Progenitor cell of endocrine pancreas (in vitro differentiated cells): ENCODE data around the gene ADPGK. TPM values are rescaled to one million over a fixed set of nuclear protein-coding genes. Genes with fewer than 3 reads are reported as not detected.

Experiments used
- DNase-seq: peaks from one replicate; pipeline ENCODE4 v3.0.0; 2021; ENCODE audit warnings: low spot score; ENCODE audit not compliant: unreplicated experiment
- H3K27ac Mint-ChIP-seq: 2 replicates; pipeline ENCODE4 v1.8.0; 2021; ENCODE audit warnings: mild to moderate bottlenecking, moderate library complexity, mixed read lengths
- H3K27me3 Mint-ChIP-seq: 2 replicates; pipeline ENCODE4 v1.8.0; 2021; ENCODE audit warnings: mixed read lengths
- H3K36me3 Mint-ChIP-seq: 2 replicates; pipeline ENCODE4 v1.8.0; 2022; ENCODE audit warnings: mixed read lengths; ENCODE audit not compliant: insufficient read depth
- H3K4me1 Mint-ChIP-seq: 2 replicates; pipeline ENCODE4 v1.8.0; 2021; ENCODE audit warnings: low read depth, mixed read lengths
- H3K4me3 Mint-ChIP-seq: 2 replicates; pipeline ENCODE4 v1.8.0; 2021; ENCODE audit warnings: low read depth, mild to moderate bottlenecking, moderate library complexity, mixed read lengths
- H3K9me3 Mint-ChIP-seq: 2 replicates; pipeline ENCODE4 v1.8.0; 2021; ENCODE audit warnings: low read depth, mixed read lengths
- CTCF ChIP-seq: fragments of 200-600 bp; sonication (generic); IDR thresholded peaks from one replicate; pipeline ENCODE4 v1.5.0; 2021; ENCODE audit warnings: antibody characterized with exemption, mild to moderate bottlenecking; ENCODE audit not compliant: unreplicated experiment
- total RNA-seq: library from RNA; stranded (reverse); gene quantifications from 2 replicates; pipeline ENCODE4 v1.2.1, GENCODE V29; 2021

The ADPGK gene
- total RNA-seq, 1 donor from 2014 or later: 52.6 TPM

- no peak for TF ChIP-seq CTCF
- no peak for DNase-seq
- no peak overlapping the region for H3K4me3 Mint-ChIP-seq
- H3K27me3 Mint-ChIP-seq: no peaks in the 10 kb centered on the region
- no peak overlapping the region for H3K27ac Mint-ChIP-seq
- H3K9me3 Mint-ChIP-seq: peaks cover 9% of the 10 kb centered on the region
- H3K36me3 Mint-ChIP-seq: peaks cover 10% of the 10 kb centered on the region
- no peaks in the 10 kb centered on the region for H3K4me1 Mint-ChIP-seq
Measured at GRCh38 chr15:72749700-72750099, 33.9 kb downstream of the ADPGK start.

- Mint-ChIP-seq H3K9me3 (peaks cover 12% of the 10 kb centered on the region), H3K4me1 (no peaks in the 10 kb centered on the region), H3K27ac (no peak overlapping the region), H3K36me3 (peaks cover 38% of the 10 kb centered on the region), H3K4me3 (no peak overlapping the region), H3K27me3 (no peaks in the 10 kb centered on the region)
- no peak for DNase-seq
- no peak for TF ChIP-seq CTCF
Measured at GRCh38 chr15:72740219-72740618, 43.3 kb downstream of the ADPGK start.

- peaks cover 7% of the 10 kb centered on the region for H3K4me1 Mint-ChIP-seq
- TF ChIP-seq CTCF: no peak
- peaks cover 12% of the 10 kb centered on the region for H3K9me3 Mint-ChIP-seq
- no peaks in the 10 kb centered on the region for H3K27me3 Mint-ChIP-seq
- H3K36me3 Mint-ChIP-seq: peaks cover 39% of the 10 kb centered on the region
- DNase-seq: no peak
- H3K4me3 Mint-ChIP-seq: no peak overlapping the region
- H3K27ac Mint-ChIP-seq: no peak overlapping the region
Measured at GRCh38 chr15:72737723-72738122, 45.8 kb downstream of the ADPGK start.

GRCh38 chr15:72737061-72737460 lies 46.5 kb downstream of the ADPGK start:
- Mint-ChIP-seq H3K4me1 (peaks cover 7% of the 10 kb centered on the region), H3K27me3 (no peaks in the 10 kb centered on the region), H3K9me3 (peaks cover 12% of the 10 kb centered on the region), H3K4me3 (no peak overlapping the region), H3K27ac (no peak overlapping the region), H3K36me3 (peaks cover 40% of the 10 kb centered on the region)
- no peak for DNase-seq
- no peak for TF ChIP-seq CTCF

GRCh38 chr15:72735111-72735510 lies 48.4 kb downstream of the ADPGK start:
- Mint-ChIP-seq H3K9me3 (no peaks in the 10 kb centered on the region), H3K27me3 (no peaks in the 10 kb centered on the region), H3K36me3 (peaks cover 26% of the 10 kb centered on the region), H3K4me1 (peaks cover 7% of the 10 kb centered on the region), H3K27ac (no peak overlapping the region), H3K4me3 (no peak overlapping the region)
- DNase-seq: no peak
- no peak for TF ChIP-seq CTCF
